M059J (cell line): ENCODE measurements around the gene NPHP4. TPM values are rescaled to one million over a fixed set of nuclear protein-coding genes. Genes with fewer than 3 reads are reported as not detected.
"Not testable (repeated sequence)": the region's sequence is repeated elsewhere in the genome, so short reads cannot be mapped to it uniquely, and the experiment has no call there.

ENCODE experiments used
- DNase-seq: peaks from one replicate; pipeline ENCODE4 v3.0.0-alpha.2; 2012; ENCODE audit warnings: low read depth
- total RNA-seq: library from RNA; depleted of rRNA; stranded (reverse); fragments of >200 nt; shearing (Covaris generic); gene quantifications from 2 replicates; pipeline ENCODE4 v1.2.3, GENCODE V29; 2014

Gene NPHP4
- total RNA-seq, 1 experiment from 2014 or later = 7.8 TPM

DNA sequence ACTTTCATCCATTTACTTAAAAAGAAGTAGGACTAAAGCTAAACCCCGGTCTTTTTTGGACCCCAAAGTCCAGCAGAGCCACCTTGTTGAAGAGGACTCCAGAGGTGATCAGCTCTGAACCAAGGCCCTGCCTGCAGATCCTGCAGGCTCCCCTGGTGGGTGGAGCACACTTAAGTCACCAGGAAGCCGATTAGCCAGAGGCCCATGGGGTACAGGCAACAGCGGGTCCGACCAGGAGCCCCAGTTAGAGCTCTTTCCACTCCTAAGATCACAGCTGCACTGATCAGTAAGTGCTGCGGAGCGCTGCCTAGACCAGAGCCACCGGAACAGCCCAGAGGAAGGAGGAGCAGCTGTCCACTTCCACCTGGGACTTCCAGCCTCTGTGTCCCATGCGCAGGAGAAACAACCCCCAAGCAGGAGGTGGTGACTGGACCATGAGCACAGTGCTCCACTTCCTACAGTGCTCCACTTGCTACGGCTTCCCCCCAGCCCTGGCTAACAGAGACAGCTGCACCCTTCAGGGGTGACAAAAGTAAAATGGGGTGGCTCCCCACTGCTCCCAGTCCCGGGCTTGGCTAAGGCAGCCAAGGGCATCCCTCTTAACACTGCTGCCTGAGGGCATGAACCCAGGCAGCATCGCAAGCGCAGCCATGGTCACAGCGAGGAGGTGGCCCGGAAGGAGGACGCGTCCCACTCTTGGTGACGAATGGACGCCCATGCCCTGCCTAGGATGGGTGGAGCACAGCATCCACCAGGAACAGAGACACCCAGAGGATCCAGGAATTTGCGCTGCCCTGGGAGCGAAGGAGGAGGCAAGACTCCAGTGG, 58.0 kb downstream of the NPHP4 start:
- no peak for DNase-seq

DNA sequence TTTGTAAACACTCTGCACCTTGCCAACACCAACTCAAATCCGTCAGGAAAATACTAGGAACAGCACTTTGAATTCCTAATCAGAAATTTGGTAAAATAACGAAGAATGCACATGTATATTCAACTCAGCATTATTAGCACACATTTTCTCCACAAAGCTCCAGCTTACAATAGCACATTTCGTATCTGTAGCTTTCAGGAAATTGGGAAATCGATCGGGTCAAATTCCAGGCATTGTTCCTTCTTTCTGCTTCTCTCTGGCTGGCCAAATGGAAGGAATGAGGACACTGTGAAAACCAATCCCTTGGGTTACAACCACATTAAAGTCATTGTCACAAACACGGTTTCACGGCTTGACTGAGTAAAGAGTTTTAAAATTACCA, 58.6 kb downstream of the NPHP4 start:
- DNase-seq = no peak

DNA sequence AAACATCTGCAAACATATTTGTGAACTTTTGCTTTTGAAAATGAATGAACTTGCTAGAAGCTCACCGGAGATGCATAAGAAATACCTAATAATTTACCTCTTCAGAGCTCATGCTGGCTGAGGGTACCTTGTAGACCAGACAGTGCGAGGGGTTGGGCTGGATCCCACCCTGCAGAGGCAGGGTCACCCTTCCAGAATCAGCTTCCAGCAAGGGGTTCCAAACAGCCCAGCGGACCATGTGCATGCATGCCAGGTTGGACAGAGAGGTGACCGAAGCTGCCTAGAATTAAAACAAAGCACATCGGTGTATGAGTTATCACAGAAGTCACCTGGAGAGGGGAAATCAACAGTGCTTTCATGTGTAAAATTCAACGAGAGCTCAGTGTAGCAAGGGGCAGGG, 59.2 kb downstream of the NPHP4 start:
- DNase-seq = no peak

DNA sequence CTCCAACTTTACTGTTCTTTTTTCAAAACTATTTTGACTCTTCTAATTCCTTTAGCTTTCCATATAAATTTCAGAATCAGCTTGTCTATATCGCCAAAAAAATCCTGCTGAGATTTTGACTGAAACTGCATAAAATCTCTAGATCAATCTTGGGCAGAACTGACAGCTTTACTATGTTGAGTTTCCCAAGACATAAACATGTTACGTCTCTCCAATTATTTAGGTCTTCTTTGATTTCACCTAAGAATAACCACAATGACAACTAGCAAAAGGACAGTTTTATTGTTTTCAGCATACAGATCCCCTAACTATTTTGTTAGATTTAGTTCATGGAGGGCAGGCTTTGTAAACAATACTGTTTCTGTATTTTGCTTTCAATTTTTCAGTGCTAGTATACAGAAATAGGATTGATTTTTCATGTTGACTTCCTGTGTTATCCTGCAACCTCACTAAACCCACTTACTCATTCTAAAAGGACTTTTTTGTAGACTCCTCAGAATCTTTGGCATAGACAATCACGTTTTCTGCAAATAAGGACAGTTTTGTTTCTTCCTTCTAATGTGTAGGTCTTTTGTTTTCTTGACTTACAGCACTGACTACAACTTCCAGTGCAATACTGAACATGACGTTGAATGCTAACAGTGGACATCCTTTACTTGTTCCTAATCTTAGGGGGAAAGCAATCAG, 63.4 kb downstream of the NPHP4 start:
- DNase-seq = no peak

- DNase-seq = no peak
Observed at GRCh38 chr1:5927506-5928370, 64.5 kb downstream of the NPHP4 start.

DNA sequence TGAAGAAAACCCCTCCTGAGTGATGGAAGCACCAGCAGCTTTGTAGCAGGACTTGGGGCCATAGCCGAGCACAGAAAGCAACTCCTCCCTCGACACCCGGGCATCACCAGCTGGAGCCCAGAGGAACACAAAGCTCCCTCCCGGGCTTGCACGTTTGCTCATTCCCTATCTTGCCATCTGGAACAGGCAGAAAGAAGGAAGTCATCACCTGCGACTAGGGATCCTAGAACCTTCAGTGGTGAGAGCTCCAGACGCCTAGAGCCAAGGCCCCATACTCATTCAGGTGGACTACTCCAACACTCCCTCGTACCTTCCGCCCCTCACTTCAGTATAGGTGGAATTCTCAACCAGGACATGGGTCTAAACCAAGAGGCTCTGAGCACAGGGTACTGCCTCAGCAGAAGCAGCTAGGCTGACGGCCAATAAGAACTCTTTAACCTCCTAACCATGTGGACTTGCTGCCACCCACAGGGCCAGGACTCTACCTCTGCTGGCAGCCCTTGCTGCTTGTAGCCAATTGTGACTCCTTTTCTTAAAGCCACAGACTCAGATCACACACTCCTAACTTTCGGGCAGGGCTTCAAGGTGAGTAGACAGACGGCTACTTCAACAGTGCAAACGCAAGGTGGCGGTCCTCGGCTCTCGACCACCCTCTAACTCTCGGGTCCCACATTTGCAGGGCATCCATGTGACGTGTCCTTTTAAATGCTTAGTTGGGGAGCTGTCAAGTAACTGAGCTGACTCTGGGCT, 65.4 kb downstream of the NPHP4 start:
- DNase-seq = no peak

DNA sequence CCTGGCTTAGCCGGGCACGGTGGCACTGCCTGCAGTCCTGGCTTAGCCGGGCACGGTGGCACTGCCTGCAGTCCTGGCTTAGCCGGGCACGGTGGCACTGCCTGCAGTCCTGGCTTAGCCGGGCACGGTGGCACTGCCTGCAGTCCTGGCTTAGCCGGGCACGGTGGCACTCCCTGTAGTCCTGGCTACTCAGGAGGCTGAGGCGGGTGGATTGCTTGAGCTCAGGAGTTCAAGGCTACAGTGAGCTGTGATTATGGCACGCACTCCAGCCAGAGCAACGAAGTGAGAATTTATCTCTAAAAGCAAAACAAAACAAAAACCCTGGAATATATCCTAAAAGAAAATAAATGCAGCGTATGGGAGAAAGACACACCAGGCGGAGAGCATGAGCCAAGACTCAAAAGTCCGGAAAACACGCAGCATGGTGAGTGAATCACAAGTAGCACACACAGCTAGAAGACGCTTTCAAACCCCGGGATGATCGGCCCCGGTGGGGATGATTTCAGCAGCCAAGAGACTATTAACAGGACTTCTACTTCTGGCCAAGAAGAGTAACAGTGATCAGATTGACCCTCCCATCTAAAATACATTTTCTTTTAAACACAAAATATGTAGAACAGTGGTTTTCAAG, 69.4 kb downstream of the NPHP4 start:
- DNase-seq = not testable (repeated sequence)

- DNase-seq = no peak
Observed at GRCh38 chr1:5921671-5922070, 70.6 kb downstream of the NPHP4 start.

GRCh38 chr1:5921129-5921528, 71.1 kb downstream of the NPHP4 start:
- no peak for DNase-seq

DNA sequence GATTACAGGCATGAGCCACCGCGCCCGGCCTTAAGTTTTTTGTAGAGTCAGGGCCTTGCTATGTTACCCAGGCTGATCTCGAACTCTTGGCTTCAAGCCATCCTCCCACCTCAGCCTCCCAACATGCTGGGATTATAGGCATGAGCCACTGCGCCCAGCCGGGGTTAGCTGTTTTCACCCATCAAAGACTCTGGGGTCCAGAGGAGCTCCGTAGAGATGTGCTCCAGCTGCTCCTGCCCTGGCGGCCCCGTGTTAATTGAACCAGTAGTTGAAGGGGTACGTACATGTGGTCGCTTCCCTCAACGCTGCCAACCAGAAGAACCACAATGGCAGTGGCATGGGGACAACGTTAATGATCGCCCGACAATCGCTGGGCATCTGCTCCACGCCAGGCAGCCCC, 72.0 kb downstream of the NPHP4 start:
- no peak for DNase-seq

- no peak for DNase-seq
Observed at GRCh38 chr1:5918275-5918649, 74.0 kb downstream of the NPHP4 start.

- peak; percentile 27 for DNase-seq
Observed at GRCh38 chr1:5917591-5918274, 74.5 kb downstream of the NPHP4 start.

GRCh38 chr1:5917281-5917590, 75.0 kb downstream of the NPHP4 start:
- no peak for DNase-seq

DNA sequence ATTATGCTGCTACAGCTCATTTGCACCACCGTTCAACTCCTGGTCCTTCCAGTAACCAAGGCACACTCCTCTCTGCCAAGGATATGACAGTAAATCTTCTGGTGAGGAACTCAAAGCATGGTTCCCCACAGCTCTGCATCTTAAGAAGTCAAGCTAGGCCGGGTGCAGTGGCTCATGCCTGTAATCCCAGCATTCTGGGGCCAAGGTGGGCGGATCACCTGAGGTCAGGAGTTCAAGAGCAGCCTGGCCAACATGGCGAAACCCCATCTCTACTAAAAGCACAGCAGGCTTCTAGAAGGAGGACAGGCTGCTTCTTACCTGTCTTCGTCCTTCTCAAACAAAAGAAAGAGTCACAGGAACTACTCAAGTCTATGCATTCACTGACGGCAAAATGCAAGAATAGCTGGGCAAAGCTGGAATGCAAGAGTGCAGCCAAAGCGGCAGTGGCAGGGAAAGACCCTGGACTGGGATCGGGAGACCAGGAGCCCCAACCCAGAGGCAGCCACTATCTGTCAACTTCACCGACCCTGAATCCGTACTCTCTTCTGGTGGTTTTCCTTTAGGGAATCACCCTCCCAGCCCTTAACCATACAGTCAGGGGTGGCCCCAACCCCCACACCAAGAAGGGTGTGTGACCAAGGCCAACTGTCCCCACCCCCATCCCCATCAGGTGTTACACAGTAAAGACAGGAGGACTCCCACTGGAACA, 75.5 kb downstream of the NPHP4 start:
- DNase-seq = no peak

DNA sequence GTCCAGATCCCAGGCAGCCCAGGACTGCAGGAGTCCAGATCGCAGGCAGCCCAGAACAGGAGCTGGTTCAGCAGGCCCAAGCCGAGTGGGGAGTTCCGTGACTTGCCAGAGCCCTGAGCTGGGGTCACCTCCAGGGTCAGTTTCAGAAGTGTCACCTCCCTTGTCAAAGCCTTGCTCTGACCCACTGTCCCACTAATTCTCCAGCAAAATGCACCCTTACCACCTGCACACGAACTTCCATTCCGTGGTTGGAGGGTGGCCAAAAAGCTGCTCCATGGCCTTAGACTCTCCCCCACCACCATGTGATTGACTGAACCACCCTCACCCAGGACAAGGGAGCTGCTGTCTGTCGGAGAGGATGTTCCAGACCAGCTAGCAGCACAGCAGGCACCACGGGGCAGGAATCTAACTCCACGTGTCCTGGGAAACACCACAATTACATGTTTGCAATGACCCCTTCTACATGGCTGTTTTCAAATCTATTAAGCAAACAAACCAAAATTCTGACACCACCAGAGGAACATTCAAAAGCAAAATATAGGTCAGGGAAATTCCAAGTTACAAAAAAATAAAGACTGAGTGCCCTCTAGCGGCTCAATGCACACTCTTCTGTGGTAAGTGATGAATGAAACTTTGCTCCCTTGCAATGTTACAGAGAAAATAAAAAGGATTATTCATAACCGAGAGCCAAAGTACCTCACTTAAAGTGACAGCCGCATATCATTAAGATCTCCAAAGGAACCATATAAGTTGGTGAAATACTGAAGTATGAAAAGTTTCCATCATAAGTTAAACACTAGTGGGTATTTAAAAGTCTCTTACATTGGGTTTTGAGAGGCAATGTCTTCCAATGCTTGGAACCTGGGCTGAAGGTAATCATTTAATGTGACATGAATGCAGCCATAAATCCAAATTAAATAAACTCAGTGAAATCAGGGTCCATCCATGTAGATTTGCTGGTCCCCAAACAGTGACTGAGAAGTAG, 76.3 kb downstream of the NPHP4 start:
- DNase-seq = peak; percentile 34

DNA sequence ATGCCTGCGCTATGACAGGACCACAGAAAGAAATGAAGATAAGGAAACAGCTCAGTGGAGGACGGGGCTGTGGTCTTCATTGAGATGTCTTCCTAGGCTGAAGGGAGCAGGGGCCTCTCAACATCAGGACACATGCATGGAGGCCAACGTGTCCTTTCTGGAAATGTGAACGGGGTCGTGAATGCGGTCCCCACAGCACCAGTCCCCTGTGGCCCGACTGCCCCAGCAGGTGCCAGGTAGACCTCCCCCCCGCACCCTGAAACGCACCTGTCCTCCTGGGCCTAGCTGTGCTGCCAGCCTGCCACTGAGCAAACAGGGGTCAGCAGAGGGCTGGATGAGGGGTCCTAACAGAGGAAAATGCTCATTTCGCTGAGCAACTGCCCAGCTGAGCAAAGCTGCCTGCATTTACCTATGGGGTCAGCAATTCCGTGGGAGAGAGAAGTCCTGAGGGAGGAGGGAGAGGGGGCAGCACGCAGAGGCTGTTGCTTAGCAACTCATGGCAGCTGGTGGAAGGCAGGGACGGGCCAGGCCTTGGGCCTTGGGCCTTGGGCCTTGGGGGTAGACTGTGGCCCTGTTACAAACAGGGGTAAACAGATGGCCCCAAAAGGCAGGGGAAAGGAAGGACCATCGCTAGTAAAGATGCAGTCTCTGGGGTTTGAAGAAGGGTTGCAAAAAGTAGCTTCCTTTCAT, 77.4 kb downstream of the NPHP4 start:
- DNase-seq = no peak

GRCh38 chr1:5913876-5914275, 78.3 kb downstream of the NPHP4 start:
- no peak for DNase-seq
